ENCODE results near the gene CTNNA3. TPM values are rescaled to one million over a fixed set of nuclear protein-coding genes. Genes with fewer than 3 reads are reported as not detected.

CTNNA3 gene
- total RNA-seq, 1 experiment from 2014 or later = not detected

DNA sequence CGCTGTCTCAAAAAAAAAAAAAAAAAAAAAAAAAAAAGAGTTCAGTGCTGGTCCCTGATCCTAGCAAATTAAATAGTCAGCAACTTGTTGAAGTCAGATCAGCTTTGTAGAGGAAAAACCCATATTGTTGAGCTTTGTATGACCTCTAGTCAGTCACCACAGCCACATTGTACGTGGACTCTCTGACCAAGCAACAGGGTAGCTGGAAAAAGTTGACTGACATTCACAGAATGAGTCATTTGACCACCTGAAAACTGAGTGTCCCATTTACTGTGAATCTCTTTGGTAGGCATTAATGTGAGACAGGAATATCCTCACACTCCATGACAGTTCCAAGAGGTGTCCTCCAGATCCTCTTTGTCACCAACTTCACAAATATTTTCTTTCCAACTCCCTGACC is 399.1 kb downstream of the CTNNA3 start:
- Mint-ChIP-seq H3K27me3 (ENCODE audit: unreplicated experiment) (no peaks in the 10 kb centered on the region), H3K4me1 (ENCODE audit: low read depth, unreplicated experiment) (no peaks in the 10 kb centered on the region), H3K36me3 (ENCODE audit: insufficient read depth, unreplicated experiment) (no peaks in the 10 kb centered on the region), H3K9me3 (ENCODE audit: low read depth, unreplicated experiment) (no peaks in the 10 kb centered on the region), H3K4me3 (ENCODE audit: low read depth, unreplicated experiment) (no peak overlapping the region), H3K27ac (ENCODE audit: unreplicated experiment) (no peak overlapping the region)
- intact Hi-C loops (cut with micrococcal nuclease; ENCODE audit: unreplicated experiment) = no loop called here
- TF ChIP-seq, protein P1, sequence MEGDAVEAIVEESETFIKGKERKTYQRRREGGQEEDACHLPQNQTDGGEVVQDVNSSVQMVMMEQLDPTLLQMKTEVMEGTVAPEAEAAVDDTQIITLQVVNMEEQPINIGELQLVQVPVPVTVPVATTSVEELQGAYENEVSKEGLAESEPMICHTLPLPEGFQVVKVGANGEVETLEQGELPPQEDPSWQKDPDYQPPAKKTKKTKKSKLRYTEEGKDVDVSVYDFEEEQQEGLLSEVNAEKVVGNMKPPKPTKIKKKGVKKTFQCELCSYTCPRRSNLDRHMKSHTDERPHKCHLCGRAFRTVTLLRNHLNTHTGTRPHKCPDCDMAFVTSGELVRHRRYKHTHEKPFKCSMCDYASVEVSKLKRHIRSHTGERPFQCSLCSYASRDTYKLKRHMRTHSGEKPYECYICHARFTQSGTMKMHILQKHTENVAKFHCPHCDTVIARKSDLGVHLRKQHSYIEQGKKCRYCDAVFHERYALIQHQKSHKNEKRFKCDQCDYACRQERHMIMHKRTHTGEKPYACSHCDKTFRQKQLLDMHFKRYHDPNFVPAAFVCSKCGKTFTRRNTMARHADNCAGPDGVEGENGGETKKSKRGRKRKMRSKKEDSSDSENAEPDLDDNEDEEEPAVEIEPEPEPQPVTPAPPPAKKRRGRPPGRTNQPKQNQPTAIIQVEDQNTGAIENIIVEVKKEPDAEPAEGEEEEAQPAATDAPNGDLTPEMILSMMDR (IDR thresholded peaks at IDR 0.05; ENCODE audit: unreplicated experiment) = no peak
- CTCF ChIA-PET = interaction anchor here (0.6 kb wide), 1 partner anchor 1918 kb away, joined by 4 read pairs; no protein-coding TSS in a partner anchor
- BruUV-seq (replicated peaks) = no TSS peak
- DNase-seq = no peak

DNA sequence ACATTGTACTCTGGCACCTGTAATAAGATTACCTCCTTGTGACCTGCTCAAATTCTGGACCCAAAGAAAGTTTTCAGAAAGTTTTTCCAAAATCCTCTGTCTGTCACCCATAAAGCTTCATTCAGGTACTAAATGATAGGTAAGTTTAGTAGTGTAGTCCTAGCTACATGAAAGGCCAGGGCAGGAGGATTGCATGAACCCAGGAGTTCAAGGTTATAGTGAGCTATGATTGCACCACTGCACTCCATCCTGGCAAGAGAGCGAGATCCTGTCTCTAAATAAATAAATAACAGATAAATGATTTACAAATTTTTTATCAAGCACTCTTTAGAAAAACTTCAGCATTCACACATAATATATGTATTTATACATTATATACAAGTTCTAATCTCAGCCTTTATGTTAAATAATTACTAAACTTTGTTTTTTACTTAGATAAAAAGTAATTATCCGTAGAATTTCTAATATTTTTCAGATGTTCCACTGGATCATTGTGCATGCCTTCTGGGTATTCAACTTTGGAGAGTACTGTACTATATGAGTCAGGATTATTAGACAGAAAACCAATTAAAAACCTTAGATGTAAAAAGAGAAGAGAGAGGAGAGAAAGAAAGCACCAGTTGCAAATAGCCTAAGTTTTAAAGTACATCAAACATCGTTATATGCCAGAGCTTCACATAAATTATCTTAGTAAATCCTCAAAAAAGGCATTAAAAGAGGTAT is 407.1 kb downstream of the CTNNA3 start:
- no TSS peak for BruUV-seq (replicated peaks)
- intact Hi-C loops (cut with micrococcal nuclease; ENCODE audit: unreplicated experiment) = no loop called here
- Mint-ChIP-seq H3K9me3 (ENCODE audit: low read depth, unreplicated experiment) (peaks cover 4% of the 10 kb centered on the region), H3K27ac (ENCODE audit: unreplicated experiment) (no peak overlapping the region), H3K27me3 (ENCODE audit: unreplicated experiment) (no peaks in the 10 kb centered on the region), H3K4me1 (ENCODE audit: low read depth, unreplicated experiment) (no peaks in the 10 kb centered on the region), H3K36me3 (ENCODE audit: insufficient read depth, unreplicated experiment) (no peaks in the 10 kb centered on the region), H3K4me3 (ENCODE audit: low read depth, unreplicated experiment) (no peak overlapping the region)
- DNase-seq = no peak
- CTCF ChIA-PET = no interaction called here
- TF ChIP-seq, protein P1 (IDR thresholded peaks at IDR 0.05; ENCODE audit: unreplicated experiment) = no peak

- Mint-ChIP-seq H3K27me3 (ENCODE audit: unreplicated experiment) (no peaks in the 10 kb centered on the region), H3K4me1 (ENCODE audit: low read depth, unreplicated experiment) (no peaks in the 10 kb centered on the region), H3K9me3 (ENCODE audit: low read depth, unreplicated experiment) (peaks cover 4% of the 10 kb centered on the region), H3K36me3 (ENCODE audit: insufficient read depth, unreplicated experiment) (no peaks in the 10 kb centered on the region), H3K27ac (ENCODE audit: unreplicated experiment) (no peak overlapping the region), H3K4me3 (ENCODE audit: low read depth, unreplicated experiment) (no peak overlapping the region)
- BruUV-seq (replicated peaks) = no TSS peak
- TF ChIP-seq, protein P1 (IDR thresholded peaks at IDR 0.05; ENCODE audit: unreplicated experiment) = no peak
- CTCF ChIA-PET = no interaction called here
- no peak for DNase-seq
- intact Hi-C loops (cut with micrococcal nuclease; ENCODE audit: unreplicated experiment) = no loop called here
Measured at GRCh38 chr10:67284589-67284988, 411.4 kb downstream of the CTNNA3 start.

- no peaks in the 10 kb centered on the region for H3K9me3 Mint-ChIP-seq (ENCODE audit: low read depth, unreplicated experiment)
- H3K27me3 Mint-ChIP-seq (ENCODE audit: unreplicated experiment) = no peaks in the 10 kb centered on the region
- TF ChIP-seq, protein P1 (IDR thresholded peaks at IDR 0.05; ENCODE audit: unreplicated experiment) = no peak
- H3K4me1 Mint-ChIP-seq (ENCODE audit: low read depth, unreplicated experiment) = no peaks in the 10 kb centered on the region
- H3K4me3 Mint-ChIP-seq (ENCODE audit: low read depth, unreplicated experiment) = no peak overlapping the region
- intact Hi-C loops (cut with micrococcal nuclease; ENCODE audit: unreplicated experiment) = no loop called here
- no TSS peak for BruUV-seq (replicated peaks)
- no peak for DNase-seq
- H3K36me3 Mint-ChIP-seq (ENCODE audit: insufficient read depth, unreplicated experiment) = no peaks in the 10 kb centered on the region
- CTCF ChIA-PET = no interaction called here
- H3K27ac Mint-ChIP-seq (ENCODE audit: unreplicated experiment) = no peak overlapping the region
Measured at GRCh38 chr10:67282871-67283270, 413.1 kb downstream of the CTNNA3 start.
